GM12878 (cell line): ENCODE measurements around the gene IRF7. TPM values are rescaled to one million over a fixed set of nuclear protein-coding genes. Genes with fewer than 3 reads are reported as not detected.
"Not testable (repeated sequence)": the region's sequence is repeated elsewhere in the genome, so short reads cannot be mapped to it uniquely, and the experiment has no call there.

Experiments used
- ATAC-seq: fragments of 200-7000 bp; cut with Tn5 transposase; 3 replicates; pipeline ENCODE4 v1.9.1; 2020; ENCODE audit warnings: mild to moderate bottlenecking, moderate library complexity
- BruUV-seq: library from RNA; stranded (reverse); fragments of 400-500 nt; replicated peaks from 2 replicates; lab custom pipeline; 2021; lab: Mats Ljungman, UMichigan
- CTCF ChIA-PET: fragments of 300-600 bp; sonication (Branson Sonifier 250); formaldehyde crosslinking; extraction: SDS; loops from one replicate; lab custom pipeline; 2021; ENCODE audit warnings: inconsistent platforms; lab: Yijun Ruan, JAX
- POLR2A ChIA-PET: fragments of 350-600 bp; formaldehyde crosslinking; extraction: SDS; loops from one replicate; lab custom pipeline; 2021; ENCODE audit warnings: inconsistent platforms; lab: Charles Lee
- RAD21 ChIA-PET: fragments of 300-600 bp; sonication (Branson Sonifier 250); formaldehyde crosslinking; loops from one replicate; lab custom pipeline; 2023; ENCODE audit warnings: antibody characterized with exemption; ENCODE audit not compliant: unreplicated experiment; lab: Charles Lee
- SMC1A ChIA-PET: fragments of 300-600 bp; sonication (Branson Sonifier 250); formaldehyde crosslinking; loops from one replicate; lab custom pipeline; 2023; ENCODE audit not compliant: unreplicated experiment, uncharacterized antibody; lab: Charles Lee
- DNase-seq: peaks from one replicate; pipeline ENCODE4 v3.0.0-alpha.2; 2011; ENCODE audit warnings: low read depth, low spot score
- FAIRE-seq: peaks from 3 replicates; lab custom pipeline; 2011; peaks lifted over from hg19 to GRCh38; lab: Jason Lieb, UNC
- H2AFZ ChIP-seq: 2 replicates; pipeline ENCODE4 v1.6.0; 2011; ENCODE audit warnings: low read depth, low read length, control low read depth; ENCODE audit not compliant: control insufficient read depth
- H3K27ac ChIP-seq: 2 replicates; pipeline ENCODE4 v1.5.1; 2011; ENCODE audit warnings: control low read depth; ENCODE audit not compliant: control insufficient read depth, insufficient read depth
- H3K27me3 ChIP-seq, 2 experiments: replicated peaks in 1 of 2; 2 replicates each; pipeline versions ENCODE4 v1.6.0 to v1.6.1; 2011; ENCODE audit warnings: low read length in 1 of 2; ENCODE audit not compliant: control insufficient read depth in 2 of 2, insufficient read depth in 2 of 2
- H3K36me3 ChIP-seq, 2 experiments: 2 replicates each; pipeline ENCODE4 v1.5.1; 2011; ENCODE audit warnings: low read length in 1 of 2; ENCODE audit not compliant: control insufficient read depth in 2 of 2, insufficient read depth in 2 of 2
- H3K4me1 ChIP-seq: 2 replicates; pipeline ENCODE4 v1.6.1; 2011; ENCODE audit warnings: mild to moderate bottlenecking, low read length, moderate library complexity, mixed read lengths; ENCODE audit not compliant: control insufficient read depth, insufficient read depth
- H3K4me2 ChIP-seq: 2 replicates; pipeline ENCODE4 v1.6.0; 2011; ENCODE audit warnings: control low read depth; ENCODE audit not compliant: control insufficient read depth, insufficient read depth
- H3K4me3 ChIP-seq: fragments of 200-600 bp; sonication (generic); 2 replicates; pipeline ENCODE4 v1.5.1; 2016
- H3K79me2 ChIP-seq: 2 replicates; pipeline ENCODE4 v1.6.0; 2011; ENCODE audit warnings: low read length; ENCODE audit not compliant: control insufficient read depth, insufficient read depth
- H3K9ac ChIP-seq: 2 replicates; pipeline ENCODE4 v1.8.0; 2011; ENCODE audit warnings: low read length, control low read depth, mixed read lengths; ENCODE audit not compliant: control insufficient read depth, insufficient read depth
- H3K9me3 ChIP-seq: replicated peaks from 3 replicates; pipeline ENCODE4 v1.5.1; 2011; ENCODE audit warnings: mild to moderate bottlenecking, low read length; ENCODE audit not compliant: control insufficient read depth, insufficient read depth
- H4K20me1 ChIP-seq: 2 replicates; pipeline ENCODE4 v1.6.0; 2011; ENCODE audit not compliant: control insufficient read depth, insufficient read depth
- FOS ChIP-seq: IDR thresholded peaks from 3 replicates; pipeline ENCODE4 v1.6.1; 2011; ENCODE audit warnings: borderline replicate concordance; ENCODE audit not compliant: insufficient read length; ENCODE audit errors: extremely low read depth
- MEF2A ChIP-seq: IDR thresholded peaks from 2 replicates; pipeline ENCODE4 v1.6.1; 2011; ENCODE audit warnings: low read depth, mild to moderate bottlenecking, low read length, moderate library complexity; ENCODE audit not compliant: insufficient read depth
- NFYB ChIP-seq: IDR thresholded peaks from 2 replicates; pipeline ENCODE4 v1.6.1; 2011; ENCODE audit warnings: low read depth, mild to moderate bottlenecking, low read length, improper control_type of control experiment, moderate library complexity; ENCODE audit not compliant: insufficient read depth
- RCOR1 ChIP-seq: conservative IDR thresholded peaks from 2 replicates; pipeline ENCODE4 v1.6.1; 2012; ENCODE audit warnings: low read depth, low read length, improper control_type of control experiment
- ZNF24 ChIP-seq: fragments of 450-650 bp; IDR thresholded peaks from 2 replicates; pipeline ENCODE4 v1.6.1; 2017; ENCODE audit warnings: antibody characterized with exemption, mild to moderate bottlenecking
- WGBS: methylation state at CpG from one replicate; pipeline ENCODE4 v1.1.6; 2016; ENCODE audit warnings: low lambda C conversion rate; ENCODE audit not compliant: insufficient replicate concordance, insufficient coverage; ENCODE audit errors: missing lambda C conversion rate; 5-methylcytosine and 5-hydroxymethylcytosine counted together
- in situ Hi-C: fragments of 300-500 bp; cut with MboI; formaldehyde crosslinking; loops from 9 replicates; pipeline ENCODE4 v1.14.3; 2018; ENCODE audit warnings: mixed read lengths
- intact Hi-C: fragments of 100-400 bp; cut with micrococcal nuclease; formaldehyde crosslinking; loops from one replicate; pipeline ENCODE4 v1.14.2; 2022; ENCODE audit not compliant: unreplicated experiment
- polyA plus RNA-seq, 11 experiments: library from polyadenylated mRNA; depleted of rRNA in 4 of 11; unstranded in 6 of 11; stranded (reverse) in 5 of 11; fragments of >200 nt; fragmentation: Nextera tagmentation in 4 of 11; fragmentation: Illumina TruSeq in 1 of 11; extraction: Ambion mirVana in 4 of 11; extraction: Trizol in 1 of 11; gene quantifications; 1 replicate in 1 of 11; 2 replicates in 10 of 11; pipeline versions ENCODE4 v1.2.1 to v1.2.3, GENCODE V29; 2011 to 2016; ENCODE audit warnings: inconsistent platforms in 2 of 11, missing spikeins in 2 of 11, low read depth in 1 of 11
- total RNA-seq, 4 experiments: library from RNA; depleted of rRNA in 3 of 4; stranded (reverse); fragments of >200 nt in 3 of 4; fragmentation: Illumina TruSeq in 1 of 4; extraction: Trizol in 1 of 4; gene quantifications; 2 replicates each; pipeline versions ENCODE4 v1.2.1 to v1.2.3, GENCODE V29; 2013 to 2021
- TF ChIP-seq, protein P1 (sequence below): IDR thresholded peaks from 2 replicates; pipeline ENCODE4 v1.6.1; 2012; ENCODE audit warnings: low read depth, low read length, improper control_type of control experiment
- TF ChIP-seq, protein P2 (sequence below): fragments of 450-650 bp; IDR thresholded peaks from 2 replicates; pipeline ENCODE4 v1.6.1; 2018; ENCODE audit warnings: mild to moderate bottlenecking, low read depth, moderate library complexity; ENCODE audit not compliant: partially characterized antibody
- TF ChIP-seq, protein P3 (sequence below): IDR thresholded peaks from 2 replicates; pipeline ENCODE4 v1.6.1; 2012; ENCODE audit warnings: low read depth, low read length, improper control_type of control experiment

Gene IRF7
- total and polyA plus RNA-seq, 10 of the 15 experiments (the other 5 are each of a cell fraction or from before 2014, with no cell fraction given): 4.4 to 141 (median 67.6) TPM

DNA sequence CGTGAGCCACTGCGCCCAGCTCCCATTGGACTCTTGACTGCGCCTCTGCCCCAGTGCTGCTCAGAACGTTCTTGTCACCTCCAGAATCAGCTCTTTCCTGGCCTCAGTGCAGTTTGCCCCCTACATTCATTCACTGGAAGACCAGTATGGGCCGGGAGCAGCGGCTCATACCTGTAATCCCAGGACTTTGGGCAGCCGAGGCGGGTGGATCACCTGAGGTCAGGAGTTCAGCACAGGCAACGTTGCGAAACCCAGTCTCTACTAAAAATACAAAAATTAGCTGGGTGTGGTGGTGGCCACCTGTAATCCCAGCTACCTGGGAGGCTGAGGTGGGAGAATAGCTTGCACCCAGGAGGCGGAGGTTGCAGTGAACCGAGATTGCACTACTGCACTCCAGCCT lies 38.7 kb upstream of the IRF7 start:
- H3K27me3 ChIP-seq, FAIRE-seq, POLR2A ChIA-PET, RAD21 ChIA-PET, H3K9ac ChIP-seq, H3K36me3 ChIP-seq, H2AFZ ChIP-seq, H4K20me1 ChIP-seq, H3K79me2 ChIP-seq, SMC1A ChIA-PET, H3K4me2 ChIP-seq, H3K27ac ChIP-seq, H3K9me3 ChIP-seq, H3K4me3 ChIP-seq, in situ Hi-C loops, BruUV-seq, ATAC-seq, intact Hi-C loops, H3K4me1 ChIP-seq, DNase-seq: not testable (repeated sequence)
- WGBS: 98% methylated on average over 12 of the region's 12 CpGs
- CTCF ChIA-PET: interaction anchor here (0.7 to 1.5 kb wide), 2 partner anchors 64 to 72 kb away, joined by 3 read pairs; no protein-coding TSS in a partner anchor

DNA sequence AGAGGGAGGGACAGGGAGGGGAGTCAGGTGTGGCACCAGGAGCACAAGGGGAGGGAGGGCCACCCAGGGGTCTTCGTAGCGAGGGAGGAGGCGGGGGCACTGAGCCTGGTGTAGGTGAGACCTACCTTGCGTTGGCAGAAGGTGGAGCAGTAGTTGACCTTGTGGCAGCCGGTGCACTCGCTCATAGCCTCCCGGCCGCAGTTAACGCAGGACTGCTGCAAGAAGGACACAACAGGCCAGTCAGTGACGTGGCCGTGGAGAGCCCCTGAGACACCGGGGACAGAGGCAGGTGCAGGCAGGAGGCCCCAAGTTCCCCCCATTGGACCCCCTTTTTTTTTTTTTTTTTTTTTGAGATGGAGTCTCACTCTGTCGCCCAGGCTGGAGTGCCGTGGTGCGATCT lies 38.1 kb upstream of the IRF7 start:
- Histone ChIP-seq H3K4me2 (no peak overlapping the region), H3K9me3 (no peaks in the 10 kb centered on the region), H3K9ac (no peak overlapping the region), H3K4me3 (no peak overlapping the region), H4K20me1 (no peaks in the 10 kb centered on the region), H3K79me2 (no peaks in the 10 kb centered on the region), H3K4me1 (no peaks in the 10 kb centered on the region), H2AFZ (no peak overlapping the region), H3K27me3 (no peaks in the 10 kb centered on the region), H3K27ac (no peak overlapping the region), H3K36me3 (peaks cover 5 to 9% of the 10 kb centered on the region in 2 experiments; a peak in 3 of 4 replicates)
- TF ChIP-seq ZNF24 (no peak), MEF2A (no peak), RCOR1 (no peak), FOS (no peak), NFYB (no peak)
- TF ChIP-seq, protein P1, sequence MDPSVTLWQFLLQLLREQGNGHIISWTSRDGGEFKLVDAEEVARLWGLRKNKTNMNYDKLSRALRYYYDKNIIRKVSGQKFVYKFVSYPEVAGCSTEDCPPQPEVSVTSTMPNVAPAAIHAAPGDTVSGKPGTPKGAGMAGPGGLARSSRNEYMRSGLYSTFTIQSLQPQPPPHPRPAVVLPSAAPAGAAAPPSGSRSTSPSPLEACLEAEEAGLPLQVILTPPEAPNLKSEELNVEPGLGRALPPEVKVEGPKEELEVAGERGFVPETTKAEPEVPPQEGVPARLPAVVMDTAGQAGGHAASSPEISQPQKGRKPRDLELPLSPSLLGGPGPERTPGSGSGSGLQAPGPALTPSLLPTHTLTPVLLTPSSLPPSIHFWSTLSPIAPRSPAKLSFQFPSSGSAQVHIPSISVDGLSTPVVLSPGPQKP: no peak
- TF ChIP-seq, protein P2, sequence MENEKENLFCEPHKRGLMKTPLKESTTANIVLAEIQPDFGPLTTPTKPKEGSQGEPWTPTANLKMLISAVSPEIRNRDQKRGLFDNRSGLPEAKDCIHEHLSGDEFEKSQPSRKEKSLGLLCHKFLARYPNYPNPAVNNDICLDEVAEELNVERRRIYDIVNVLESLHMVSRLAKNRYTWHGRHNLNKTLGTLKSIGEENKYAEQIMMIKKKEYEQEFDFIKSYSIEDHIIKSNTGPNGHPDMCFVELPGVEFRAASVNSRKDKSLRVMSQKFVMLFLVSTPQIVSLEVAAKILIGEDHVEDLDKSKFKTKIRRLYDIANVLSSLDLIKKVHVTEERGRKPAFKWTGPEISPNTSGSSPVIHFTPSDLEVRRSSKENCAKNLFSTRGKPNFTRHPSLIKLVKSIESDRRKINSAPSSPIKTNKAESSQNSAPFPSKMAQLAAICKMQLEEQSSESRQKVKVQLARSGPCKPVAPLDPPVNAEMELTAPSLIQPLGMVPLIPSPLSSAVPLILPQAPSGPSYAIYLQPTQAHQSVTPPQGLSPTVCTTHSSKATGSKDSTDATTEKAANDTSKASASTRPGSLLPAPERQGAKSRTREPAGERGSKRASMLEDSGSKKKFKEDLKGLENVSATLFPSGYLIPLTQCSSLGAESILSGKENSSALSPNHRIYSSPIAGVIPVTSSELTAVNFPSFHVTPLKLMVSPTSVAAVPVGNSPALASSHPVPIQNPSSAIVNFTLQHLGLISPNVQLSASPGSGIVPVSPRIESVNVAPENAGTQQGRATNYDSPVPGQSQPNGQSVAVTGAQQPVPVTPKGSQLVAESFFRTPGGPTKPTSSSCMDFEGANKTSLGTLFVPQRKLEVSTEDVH: no peak
- TF ChIP-seq, protein P3, sequence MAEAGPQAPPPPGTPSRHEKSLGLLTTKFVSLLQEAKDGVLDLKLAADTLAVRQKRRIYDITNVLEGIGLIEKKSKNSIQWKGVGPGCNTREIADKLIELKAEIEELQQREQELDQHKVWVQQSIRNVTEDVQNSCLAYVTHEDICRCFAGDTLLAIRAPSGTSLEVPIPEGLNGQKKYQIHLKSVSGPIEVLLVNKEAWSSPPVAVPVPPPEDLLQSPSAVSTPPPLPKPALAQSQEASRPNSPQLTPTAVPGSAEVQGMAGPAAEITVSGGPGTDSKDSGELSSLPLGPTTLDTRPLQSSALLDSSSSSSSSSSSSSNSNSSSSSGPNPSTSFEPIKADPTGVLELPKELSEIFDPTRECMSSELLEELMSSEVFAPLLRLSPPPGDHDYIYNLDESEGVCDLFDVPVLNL: no peak
- DNase-seq (no peak), FAIRE-seq (no peak), ATAC-seq (no peak)
- intact Hi-C loops: no loop called here
- ChIA-PET POLR2A (no interaction called here), SMC1A (no interaction called here), CTCF (interaction anchor here (1.5 kb wide), 1 partner anchor 73 kb away, joined by 3 read pairs; no protein-coding TSS in a partner anchor), RAD21 (no interaction called here)
- WGBS: 94% methylated on average over 12 of the region's 15 CpGs
- no TSS peak for BruUV-seq
- in situ Hi-C loops: no loop called here
